GM12874 (cell line): Measurements from ENCODE around the gene SCN5A.
A peak's percentile ranks its signal among the peaks of the same experiment; 100 is the strongest.

Source experiments
- TF ChIP-seq, protein P1 (sequence below): IDR thresholded peaks from 2 replicates; pipeline ENCODE4 v1.5.1; 2011; ENCODE audit warnings: low read depth, mild to moderate bottlenecking, control low read depth, low read length, moderate library complexity; ENCODE audit not compliant: insufficient read depth

Gene SCN5A

DNA sequence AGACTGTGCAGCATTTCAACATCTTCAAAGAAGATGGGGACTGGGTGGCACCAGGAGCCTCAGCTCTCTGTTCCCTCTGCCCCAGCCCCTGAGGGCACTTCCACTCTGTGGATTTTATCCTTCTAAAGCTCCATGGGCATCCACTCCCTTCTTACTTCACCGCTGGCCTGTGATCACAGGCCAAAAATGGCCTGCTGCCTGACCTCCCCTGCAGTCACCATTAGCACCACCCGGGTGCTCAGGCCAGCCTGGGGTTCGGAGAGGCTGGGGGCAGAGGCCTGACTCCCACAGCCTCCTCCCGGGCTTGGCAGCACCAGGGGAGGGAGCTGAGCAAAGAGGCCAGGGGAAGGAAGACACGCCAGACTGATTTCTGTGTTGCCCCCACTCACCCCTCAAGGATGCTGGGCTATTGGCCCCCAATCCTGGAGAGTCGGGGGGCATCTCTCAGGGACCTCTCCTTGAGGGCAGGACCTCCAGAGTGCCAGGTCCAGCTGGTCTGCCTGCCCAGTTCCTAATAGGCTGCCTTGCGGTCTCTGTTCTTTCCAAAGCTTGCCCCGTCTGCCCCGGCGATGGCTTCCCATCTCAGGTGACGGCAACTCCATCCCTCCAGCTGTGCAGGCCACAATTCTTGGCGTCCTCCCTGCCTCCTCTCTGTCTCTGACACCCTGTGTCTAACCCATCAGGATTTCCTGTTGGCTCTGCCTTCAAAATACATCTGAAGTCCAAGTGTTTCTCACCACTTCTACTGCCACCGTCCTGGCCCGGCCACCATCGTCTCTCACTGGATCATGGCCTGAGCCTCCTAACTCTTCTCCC lies 86.2 kb downstream of the SCN5A start:
- TF ChIP-seq, protein P1, sequence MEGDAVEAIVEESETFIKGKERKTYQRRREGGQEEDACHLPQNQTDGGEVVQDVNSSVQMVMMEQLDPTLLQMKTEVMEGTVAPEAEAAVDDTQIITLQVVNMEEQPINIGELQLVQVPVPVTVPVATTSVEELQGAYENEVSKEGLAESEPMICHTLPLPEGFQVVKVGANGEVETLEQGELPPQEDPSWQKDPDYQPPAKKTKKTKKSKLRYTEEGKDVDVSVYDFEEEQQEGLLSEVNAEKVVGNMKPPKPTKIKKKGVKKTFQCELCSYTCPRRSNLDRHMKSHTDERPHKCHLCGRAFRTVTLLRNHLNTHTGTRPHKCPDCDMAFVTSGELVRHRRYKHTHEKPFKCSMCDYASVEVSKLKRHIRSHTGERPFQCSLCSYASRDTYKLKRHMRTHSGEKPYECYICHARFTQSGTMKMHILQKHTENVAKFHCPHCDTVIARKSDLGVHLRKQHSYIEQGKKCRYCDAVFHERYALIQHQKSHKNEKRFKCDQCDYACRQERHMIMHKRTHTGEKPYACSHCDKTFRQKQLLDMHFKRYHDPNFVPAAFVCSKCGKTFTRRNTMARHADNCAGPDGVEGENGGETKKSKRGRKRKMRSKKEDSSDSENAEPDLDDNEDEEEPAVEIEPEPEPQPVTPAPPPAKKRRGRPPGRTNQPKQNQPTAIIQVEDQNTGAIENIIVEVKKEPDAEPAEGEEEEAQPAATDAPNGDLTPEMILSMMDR: no peak

DNA sequence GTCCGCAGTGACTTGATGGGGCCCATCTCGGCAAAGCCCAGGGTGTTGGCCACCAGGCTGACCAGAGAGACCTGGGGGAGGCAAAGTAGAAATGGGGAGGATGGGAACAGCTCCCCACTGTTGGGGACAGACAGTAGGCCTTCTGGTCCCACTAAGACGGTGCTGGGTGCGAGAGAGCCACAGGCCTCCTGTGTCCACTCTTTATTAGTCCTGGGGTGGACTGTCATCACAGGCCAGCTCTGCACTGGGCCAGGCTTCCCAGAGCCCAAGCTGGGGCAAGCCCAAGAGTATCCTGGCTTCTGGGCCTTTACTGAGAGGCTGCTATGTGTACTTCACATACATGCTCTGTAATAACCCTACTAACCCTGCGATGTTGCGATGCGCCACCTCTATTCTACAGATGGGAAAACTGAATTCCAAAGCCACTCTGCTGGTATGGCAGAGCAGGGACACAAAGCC lies 87.0 kb downstream of the SCN5A start:
- TF ChIP-seq, protein P1: no peak

DNA sequence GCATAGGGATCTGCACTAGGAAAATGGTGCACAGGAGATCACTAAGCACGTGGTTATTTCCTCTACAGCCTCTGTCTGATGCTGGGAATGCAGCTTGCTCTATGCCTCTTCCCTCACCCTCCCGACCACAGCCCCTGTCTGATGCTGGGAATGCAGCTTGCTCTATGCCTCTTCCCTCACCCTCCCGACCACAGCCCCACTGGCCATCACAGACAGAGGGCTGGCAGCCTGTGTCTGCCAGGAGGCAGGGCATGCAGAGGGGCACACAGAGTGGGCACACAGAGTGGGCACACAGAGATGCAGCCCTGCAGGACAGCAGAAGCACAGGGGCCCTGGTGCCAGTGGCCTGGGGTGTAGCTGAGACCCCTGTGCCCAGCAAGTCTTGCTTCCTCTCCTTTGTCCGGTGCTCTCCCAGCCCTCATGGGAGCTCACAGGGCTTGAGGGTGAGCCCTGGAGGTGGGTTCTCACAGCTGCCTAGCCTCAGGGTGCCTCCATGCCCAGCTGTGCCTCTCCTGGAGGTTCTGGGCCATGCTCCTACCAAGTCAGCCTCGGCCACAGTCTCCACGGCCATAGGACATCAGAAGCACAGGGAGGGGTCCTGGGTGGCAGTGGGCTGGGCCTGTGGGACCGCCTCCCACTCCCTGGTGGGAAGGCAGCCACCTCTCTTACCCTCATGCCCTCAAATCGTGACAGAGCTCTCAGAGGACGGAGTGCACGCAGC lies 87.6 kb downstream of the SCN5A start:
- TF ChIP-seq, protein P1: no peak

DNA sequence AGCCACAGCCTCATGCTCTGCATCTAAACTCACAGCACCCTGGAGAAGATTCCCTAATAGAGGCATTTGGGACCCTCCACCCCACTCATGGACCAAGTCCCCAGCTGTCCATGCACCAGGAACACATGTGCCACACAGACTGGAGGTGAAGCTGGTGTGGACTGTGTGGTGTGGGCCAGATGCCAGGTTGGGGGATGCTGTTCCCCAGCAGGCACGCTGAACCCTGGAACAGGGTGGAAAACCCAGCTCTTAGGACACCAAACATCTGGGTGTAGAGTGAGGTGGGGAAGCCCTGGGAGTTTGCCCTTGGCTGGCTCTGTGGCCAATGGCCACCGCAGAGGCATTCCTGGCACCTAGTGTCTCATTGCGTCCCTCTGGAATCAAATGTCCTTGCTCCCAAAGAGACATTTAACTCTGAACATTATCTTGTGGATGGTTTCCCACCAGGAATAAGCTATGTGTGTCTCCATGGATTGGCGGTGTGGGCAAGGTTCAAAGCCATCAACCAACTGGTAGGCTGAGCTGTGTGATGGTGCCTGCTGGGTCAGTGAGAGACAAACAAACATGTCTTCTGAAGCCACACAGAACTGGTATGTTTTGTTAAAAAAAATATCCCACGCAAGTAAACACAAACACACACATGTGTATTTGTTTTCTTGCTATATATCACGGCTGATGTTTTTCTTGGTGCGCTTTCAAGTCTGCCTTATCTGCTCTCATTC lies 88.3 kb downstream of the SCN5A start:
- TF ChIP-seq, protein P1: no peak

DNA sequence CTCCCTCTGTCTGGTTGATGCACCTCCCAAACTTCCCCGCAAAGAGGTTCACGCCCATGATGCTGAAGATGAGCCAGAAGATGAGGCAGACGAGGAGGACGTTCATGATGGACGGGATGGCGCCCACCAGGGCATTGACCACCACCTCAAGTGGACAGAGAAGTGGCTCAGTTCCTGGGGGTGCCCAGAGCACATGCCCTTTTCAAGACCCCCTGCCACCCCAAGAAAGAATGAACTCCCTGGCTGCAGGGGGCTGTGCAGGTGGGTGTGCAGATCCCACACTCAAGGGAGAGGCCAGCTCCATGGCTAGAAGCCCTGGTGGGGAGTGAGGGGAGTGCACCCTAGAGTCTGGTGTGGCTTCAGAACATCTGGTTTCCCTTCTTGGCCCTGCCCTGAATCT lies 89.2 kb downstream of the SCN5A start:
- TF ChIP-seq, protein P1: peak; percentile 36; the same call in 1 of the 2 replicates

DNA sequence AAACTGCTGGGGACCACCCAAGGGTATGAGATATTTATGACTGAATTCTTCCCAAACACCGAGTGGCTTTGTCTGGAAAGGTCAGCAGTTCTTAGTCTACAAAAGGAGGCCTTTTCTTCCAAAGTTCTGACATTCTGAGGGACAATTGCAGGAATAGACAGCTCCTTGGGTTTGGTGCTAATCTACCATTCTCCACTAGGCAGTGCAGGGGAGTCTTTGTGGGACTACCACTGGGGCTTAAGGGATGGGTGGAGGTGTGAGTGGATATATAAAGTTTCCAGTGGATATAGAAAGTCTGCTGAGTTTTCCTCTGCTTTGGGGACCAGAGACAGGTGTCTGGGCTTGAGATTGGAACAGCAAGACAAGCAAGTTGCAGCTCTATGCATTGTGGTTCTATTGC lies 90.6 kb downstream of the SCN5A start:
- TF ChIP-seq, protein P1: no peak
